ENCODE data around the gene TNFAIP1.

Gene TNFAIP1

GRCh38 chr17:28371245-28372202, 36.0 kb downstream of the TNFAIP1 start, which contains the start of gene SARM1:
Gene SARM1, plus strand, starts transcription at chr17:28371694. Its CDS starts 339 bp downstream, at chr17:28372033.
- DNase-seq (ENCODE audit: low read depth) = peak; percentile 96

- peak; percentile 45 for DNase-seq (ENCODE audit: low read depth)
These were observed 36.8 kb downstream of the TNFAIP1 start for GRCh38 chr17:28372203-28372944.

- no peak for DNase-seq (ENCODE audit: low read depth)
These were observed 37.3 kb downstream of the TNFAIP1 start for GRCh38 chr17:28372945-28373274.

- peak; percentile 98 for DNase-seq (ENCODE audit: low read depth)
These were observed 44.5 kb downstream of the TNFAIP1 start for GRCh38 chr17:28379814-28380801.

- DNase-seq (ENCODE audit: low read depth) = no peak
These were observed 45.7 kb downstream of the TNFAIP1 start for GRCh38 chr17:28381141-28381825.

- DNase-seq (ENCODE audit: low read depth) = no peak
These were observed 48.9 kb downstream of the TNFAIP1 start for GRCh38 chr17:28384281-28385036.

GRCh38 chr17:28385037-28385400, 49.5 kb downstream of the TNFAIP1 start:
- DNase-seq (ENCODE audit: low read depth) = no peak

GRCh38 chr17:28385406-28385805, 49.8 kb downstream of the TNFAIP1 start:
- DNase-seq (ENCODE audit: low read depth) = no peak

- no peak for DNase-seq (ENCODE audit: low read depth)
These were observed 50.8 kb downstream of the TNFAIP1 start for GRCh38 chr17:28386391-28386790.

GRCh38 chr17:28388106-28388505, 52.5 kb downstream of the TNFAIP1 start:
- no peak for DNase-seq (ENCODE audit: low read depth)

GRCh38 chr17:28390141-28390540, 54.6 kb downstream of the TNFAIP1 start:
- DNase-seq (ENCODE audit: low read depth) = no peak

GRCh38 chr17:28390563-28390962, 55.0 kb downstream of the TNFAIP1 start:
- DNase-seq (ENCODE audit: low read depth) = no peak

- no peak for DNase-seq (ENCODE audit: low read depth)
These were observed 55.4 kb downstream of the TNFAIP1 start for GRCh38 chr17:28390984-28391383.

- no peak for DNase-seq (ENCODE audit: low read depth)
These were observed 55.8 kb downstream of the TNFAIP1 start for GRCh38 chr17:28391401-28391800.

GRCh38 chr17:28392491-28392890, 56.9 kb downstream of the TNFAIP1 start:
- DNase-seq (ENCODE audit: low read depth) = no peak

GRCh38 chr17:28394337-28395116, 59.0 kb downstream of the TNFAIP1 start:
- DNase-seq (ENCODE audit: low read depth) = peak; percentile 75

GRCh38 chr17:28395426-28395825, 59.9 kb downstream of the TNFAIP1 start:
- DNase-seq (ENCODE audit: low read depth) = no peak

GRCh38 chr17:28395968-28396367, 60.4 kb downstream of the TNFAIP1 start:
- no peak for DNase-seq (ENCODE audit: low read depth)

Data from EH (cell line).